Endothelial cell (in vitro differentiated cells): ENCODE data around the gene TEP1. TPM values are rescaled to one million over a fixed set of nuclear protein-coding genes. Genes with fewer than 3 reads are reported as not detected.
"Not testable (repeated sequence)": the region's sequence is repeated elsewhere in the genome, so short reads cannot be mapped to it uniquely, and the experiment has no call there.

Experiments
- DNase-seq: peaks from one replicate; pipeline ENCODE4 v3.0.0; 2021; ENCODE audit warnings: low spot score
- H3K27ac Mint-ChIP-seq: one replicate; pipeline ENCODE4 v1.8.0; 2021; ENCODE audit warnings: mixed read lengths, inconsistent platforms; ENCODE audit not compliant: unreplicated experiment
- H3K27me3 Mint-ChIP-seq: one replicate; pipeline ENCODE4 v1.8.0; 2021; ENCODE audit warnings: mild to moderate bottlenecking, moderate library complexity, mixed read lengths, inconsistent platforms; ENCODE audit not compliant: unreplicated experiment
- H3K36me3 Mint-ChIP-seq: one replicate; pipeline ENCODE4 v1.8.0; 2021; ENCODE audit warnings: mild to moderate bottlenecking, low read depth, mixed read lengths, inconsistent platforms; ENCODE audit not compliant: unreplicated experiment
- H3K4me1 Mint-ChIP-seq: one replicate; pipeline ENCODE4 v1.8.0; 2021; ENCODE audit warnings: mild to moderate bottlenecking, mixed read lengths, inconsistent platforms; ENCODE audit not compliant: unreplicated experiment
- H3K4me3 Mint-ChIP-seq: one replicate; pipeline ENCODE4 v1.8.0; 2021; ENCODE audit warnings: mild to moderate bottlenecking, mixed read lengths, inconsistent platforms; ENCODE audit not compliant: unreplicated experiment
- H3K9me3 Mint-ChIP-seq: one replicate; pipeline ENCODE4 v1.8.0; 2021; ENCODE audit warnings: mixed read lengths, inconsistent platforms; ENCODE audit not compliant: unreplicated experiment
- total RNA-seq: library from RNA; stranded (reverse); fragmentation: NEBNext Ultra II Directional; extraction: Animal tissue kit (Norgen Biotek cat#: 25700); gene quantifications from one replicate; pipeline ENCODE4 v1.2.1, GENCODE V29; 2021; ENCODE audit not compliant: unreplicated experiment
- TF ChIP-seq, protein P1 (sequence below): fragments of 200-600 bp; sonication (generic); IDR thresholded peaks from one replicate; pipeline ENCODE4 v1.5.0; 2021; ENCODE audit warnings: antibody characterized with exemption; ENCODE audit not compliant: unreplicated experiment

The TEP1 gene
- total RNA-seq, 1 donor from 2014 or later = 44.0 TPM

DNA sequence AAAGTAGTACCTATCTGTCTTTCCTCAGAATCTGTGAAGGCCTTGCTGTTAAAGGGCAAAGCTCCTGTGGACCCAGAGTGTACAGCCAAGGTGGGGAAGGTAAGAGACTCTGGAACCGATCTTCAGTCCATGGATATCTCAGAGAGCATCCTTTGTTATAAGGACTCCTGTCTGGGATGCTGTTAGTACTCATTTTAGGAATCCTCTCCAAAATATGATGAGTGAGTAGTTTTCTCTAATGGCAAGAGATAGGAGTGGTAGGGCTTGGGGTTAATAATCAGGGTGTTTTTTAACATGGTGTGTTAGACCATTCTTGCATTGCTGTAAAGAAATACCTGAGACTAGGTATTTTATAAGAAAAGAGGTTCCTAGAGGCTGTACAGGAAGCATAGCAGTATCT is 67.9 kb downstream of the TEP1 start:
- Mint-ChIP-seq H3K27ac (peak overlapping the region; percentile 12), H3K9me3 (no peaks in the 10 kb centered on the region), H3K36me3 (peaks cover 22% of the 10 kb centered on the region), H3K4me1 (no peaks in the 10 kb centered on the region), H3K4me3 (peak overlapping the region; percentile 48), H3K27me3 (peaks cover 9% of the 10 kb centered on the region)
- TF ChIP-seq, protein P1, sequence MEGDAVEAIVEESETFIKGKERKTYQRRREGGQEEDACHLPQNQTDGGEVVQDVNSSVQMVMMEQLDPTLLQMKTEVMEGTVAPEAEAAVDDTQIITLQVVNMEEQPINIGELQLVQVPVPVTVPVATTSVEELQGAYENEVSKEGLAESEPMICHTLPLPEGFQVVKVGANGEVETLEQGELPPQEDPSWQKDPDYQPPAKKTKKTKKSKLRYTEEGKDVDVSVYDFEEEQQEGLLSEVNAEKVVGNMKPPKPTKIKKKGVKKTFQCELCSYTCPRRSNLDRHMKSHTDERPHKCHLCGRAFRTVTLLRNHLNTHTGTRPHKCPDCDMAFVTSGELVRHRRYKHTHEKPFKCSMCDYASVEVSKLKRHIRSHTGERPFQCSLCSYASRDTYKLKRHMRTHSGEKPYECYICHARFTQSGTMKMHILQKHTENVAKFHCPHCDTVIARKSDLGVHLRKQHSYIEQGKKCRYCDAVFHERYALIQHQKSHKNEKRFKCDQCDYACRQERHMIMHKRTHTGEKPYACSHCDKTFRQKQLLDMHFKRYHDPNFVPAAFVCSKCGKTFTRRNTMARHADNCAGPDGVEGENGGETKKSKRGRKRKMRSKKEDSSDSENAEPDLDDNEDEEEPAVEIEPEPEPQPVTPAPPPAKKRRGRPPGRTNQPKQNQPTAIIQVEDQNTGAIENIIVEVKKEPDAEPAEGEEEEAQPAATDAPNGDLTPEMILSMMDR = no peak
- DNase-seq = no peak

DNA sequence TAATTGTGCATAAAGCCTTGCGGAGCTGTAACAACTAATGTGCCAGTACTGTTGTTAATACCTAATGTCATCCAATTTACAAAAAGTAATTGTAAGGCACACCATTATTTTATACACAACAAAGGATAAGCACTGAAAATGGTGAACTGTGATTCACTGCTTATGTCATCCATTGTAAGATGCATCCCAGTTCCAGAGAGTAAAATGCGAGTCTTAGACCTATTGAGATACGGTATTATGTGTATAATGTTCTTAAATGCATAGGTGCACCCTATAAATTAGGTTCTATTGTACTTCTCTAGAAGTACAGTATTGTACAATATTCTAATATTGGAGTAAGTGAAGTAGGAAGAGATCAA is 69.5 kb downstream of the TEP1 start:
- Mint-ChIP-seq H3K4me3 (peak overlapping the region; percentile 90), H3K27me3 (peaks cover 10% of the 10 kb centered on the region), H3K9me3 (no peaks in the 10 kb centered on the region), H3K4me1 (no peaks in the 10 kb centered on the region), H3K36me3 (peaks cover 20% of the 10 kb centered on the region), H3K27ac (peak overlapping the region; percentile 83)
- TF ChIP-seq, protein P1 = no peak
- no peak for DNase-seq

DNA sequence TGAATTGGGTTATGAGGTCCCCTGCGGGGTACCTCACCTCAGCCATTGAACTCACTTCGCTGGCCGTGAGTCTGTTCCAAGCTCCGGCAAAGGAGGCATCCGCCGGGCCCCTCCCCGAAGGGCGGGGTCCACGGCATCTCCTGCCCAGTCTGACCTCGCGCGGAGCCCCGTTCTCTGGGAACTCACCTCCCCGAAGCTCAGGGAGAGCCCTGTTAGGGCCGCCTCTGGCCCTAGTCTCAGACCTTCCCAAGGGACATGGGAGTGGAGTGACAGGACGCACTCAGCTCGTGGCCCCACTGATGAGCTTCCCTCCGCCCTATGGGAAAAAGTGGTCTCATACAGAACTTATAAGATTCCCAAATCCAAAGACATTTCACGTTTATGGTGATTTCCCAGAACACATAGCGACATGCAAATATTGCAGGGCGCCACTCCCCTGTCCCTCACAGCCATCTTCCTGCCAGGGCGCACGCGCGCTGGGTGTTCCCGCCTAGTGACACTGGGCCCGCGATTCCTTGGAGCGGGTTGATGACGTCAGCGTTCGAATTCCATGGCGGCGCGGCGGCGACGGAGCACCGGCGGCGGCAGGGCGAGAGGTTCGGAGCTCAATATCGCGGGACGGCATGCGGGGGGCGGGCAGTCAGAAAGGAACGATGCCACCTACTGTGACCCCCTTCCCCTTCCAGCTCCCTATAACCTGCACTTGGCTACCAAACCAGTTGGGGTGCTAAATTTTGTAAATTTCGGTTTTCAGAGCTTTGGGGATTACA is 70.0 kb downstream of the TEP1 start, which contains the start of gene PARP2:
PARP2 (plus strand) TSS at position 544 of the 770 bp plus-strand sequence; CDS start at position 551, 7 bp downstream.
- H3K4me1 Mint-ChIP-seq = no peaks in the 10 kb centered on the region
- H3K4me3 Mint-ChIP-seq = peak within 1 kb of the TSS; percentile 90
- TF ChIP-seq, protein P1 = no peak
- H3K9me3 Mint-ChIP-seq = no peaks in the 10 kb centered on the region
- peak; percentile 99 for DNase-seq
- peaks cover 20% of the 10 kb centered on the region for H3K36me3 Mint-ChIP-seq
- peaks cover 10% of the 10 kb centered on the region for H3K27me3 Mint-ChIP-seq
- peak within 1 kb of the TSS; percentile 89 for H3K27ac Mint-ChIP-seq

DNA sequence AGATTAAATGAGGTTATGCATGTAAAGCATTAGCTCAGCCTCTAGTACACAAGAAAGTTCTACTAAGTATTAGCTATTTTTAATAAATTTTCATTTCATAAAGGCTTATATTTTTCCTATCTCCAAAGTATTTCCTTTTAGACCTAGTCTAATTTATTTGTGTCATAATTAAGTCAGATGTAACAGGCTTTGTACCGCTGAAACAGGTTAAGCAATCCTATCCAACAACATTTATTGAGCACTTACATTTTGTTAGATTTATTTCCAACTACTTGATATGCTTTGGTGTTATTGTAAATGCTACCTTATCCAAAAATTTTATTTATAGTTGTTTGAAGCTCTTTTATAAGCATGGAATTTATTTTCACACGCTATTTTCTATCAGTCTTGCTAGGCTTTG is 71.7 kb downstream of the TEP1 start:
- Mint-ChIP-seq H3K4me1 (no peaks in the 10 kb centered on the region), H3K4me3 (peak overlapping the region; percentile 90), H3K27me3 (peaks cover 9% of the 10 kb centered on the region), H3K27ac (no peak overlapping the region), H3K36me3 (peaks cover 19% of the 10 kb centered on the region), H3K9me3 (no peaks in the 10 kb centered on the region)
- TF ChIP-seq, protein P1 = no peak
- no peak for DNase-seq

DNA sequence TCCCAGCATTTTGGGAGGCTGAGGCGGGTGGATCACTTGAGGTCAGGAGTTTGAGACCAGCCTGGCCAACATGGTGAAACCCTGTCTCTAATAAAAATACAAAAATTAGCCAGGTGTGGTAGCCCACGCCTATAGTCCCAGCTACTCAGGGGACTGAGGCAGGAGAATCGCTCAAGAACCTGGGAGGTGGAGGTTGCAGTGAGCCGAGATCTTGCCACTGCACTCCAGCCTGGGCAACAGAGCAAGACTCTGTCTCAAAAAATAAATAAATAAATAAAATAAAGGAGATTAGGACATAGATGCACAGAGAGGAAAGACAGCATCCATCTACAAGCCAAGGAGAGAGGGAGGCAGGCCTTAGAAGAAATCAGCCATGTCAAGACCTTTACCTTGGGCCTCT is 72.3 kb downstream of the TEP1 start:
- not testable (repeated sequence) for DNase-seq, H3K27ac Mint-ChIP-seq, H3K4me3 Mint-ChIP-seq, H3K9me3 Mint-ChIP-seq, H3K4me1 Mint-ChIP-seq, H3K27me3 Mint-ChIP-seq
- peaks cover 16% of the 10 kb centered on the region for H3K36me3 Mint-ChIP-seq
